HEK293 (cell line): ENCODE measurements around the gene BCKDHA.
A peak's percentile ranks its signal among the peaks of the same experiment; 100 is the strongest.

Experiments used
- BCL11A ChIP-seq: fragments of 450-650 bp; formaldehyde crosslinking; IDR thresholded peaks from 2 replicates; pipeline ENCODE4 v1.5.1; 2016; ENCODE audit warnings: low read depth, missing biosample characterization, missing genetic modification characterization
- EGR2 ChIP-seq: fragments of 450-650 bp; formaldehyde crosslinking; IDR thresholded peaks from 2 replicates; pipeline ENCODE4 v1.5.1; 2016; ENCODE audit warnings: low read depth, missing biosample characterization, missing genetic modification characterization
- KLF10 ChIP-seq: fragments of 450-650 bp; IDR thresholded peaks from 2 replicates; pipeline ENCODE4 v1.5.1; 2018; ENCODE audit warnings: missing biosample characterization, mild to moderate bottlenecking, missing genetic modification characterization
- KLF16 ChIP-seq: fragments of 450-650 bp; formaldehyde crosslinking; IDR thresholded peaks from 2 replicates; pipeline ENCODE4 v1.5.1; 2017; ENCODE audit warnings: missing biosample characterization, missing genetic modification characterization
- KLF9 ChIP-seq: fragments of 450-650 bp; formaldehyde crosslinking; IDR thresholded peaks from 2 replicates; pipeline ENCODE4 v1.5.1; 2016; ENCODE audit warnings: missing biosample characterization, missing genetic modification characterization, low read depth
- OSR2 ChIP-seq: fragments of 450-650 bp; formaldehyde crosslinking; IDR thresholded peaks from 2 replicates; pipeline ENCODE4 v1.5.1; 2016; ENCODE audit warnings: missing biosample characterization, missing genetic modification characterization
- REPIN1 ChIP-seq: fragments of 450-650 bp; formaldehyde crosslinking; IDR thresholded peaks from 2 replicates; pipeline ENCODE4 v1.5.1; 2017; ENCODE audit warnings: missing biosample characterization, missing genetic modification characterization, low read depth
- ZBTB10 ChIP-seq: fragments of 450-650 bp; formaldehyde crosslinking; IDR thresholded peaks from 2 replicates; pipeline ENCODE4 v1.5.1; 2016; ENCODE audit warnings: missing biosample characterization, missing genetic modification characterization
- ZBTB21 ChIP-seq: fragments of 450-650 bp; formaldehyde crosslinking; IDR thresholded peaks from 2 replicates; pipeline ENCODE4 v1.5.1; 2017; ENCODE audit warnings: missing biosample characterization, missing genetic modification characterization
- ZBTB6 ChIP-seq: fragments of 450-650 bp; formaldehyde crosslinking; IDR thresholded peaks from 2 replicates; pipeline ENCODE4 v1.5.1; 2017; ENCODE audit warnings: missing biosample characterization, missing genetic modification characterization
- ZBTB8A ChIP-seq: fragments of 450-650 bp; formaldehyde crosslinking; IDR thresholded peaks from 2 replicates; pipeline ENCODE4 v1.5.1; 2016; ENCODE audit warnings: missing biosample characterization, missing genetic modification characterization
- ZEB2 ChIP-seq: fragments of 450-650 bp; formaldehyde crosslinking; IDR thresholded peaks from 2 replicates; pipeline ENCODE4 v1.5.1; 2016; ENCODE audit warnings: missing biosample characterization, missing genetic modification characterization
- ZNF138 ChIP-seq: fragments of 450-650 bp; formaldehyde crosslinking; IDR thresholded peaks from 2 replicates; pipeline ENCODE4 v1.5.1; 2016; ENCODE audit warnings: missing biosample characterization, missing genetic modification characterization, borderline replicate concordance
- ZNF16 ChIP-seq: fragments of 450-650 bp; formaldehyde crosslinking; IDR thresholded peaks from 2 replicates; pipeline ENCODE4 v1.5.1; 2016; ENCODE audit warnings: low read depth, missing biosample characterization, missing genetic modification characterization
- ZNF18 ChIP-seq: fragments of 450-650 bp; formaldehyde crosslinking; IDR thresholded peaks from 2 replicates; pipeline ENCODE4 v1.5.1; 2016; ENCODE audit warnings: missing biosample characterization, missing genetic modification characterization
- ZNF202 ChIP-seq: fragments of 450-650 bp; formaldehyde crosslinking; IDR thresholded peaks from 2 replicates; pipeline ENCODE4 v1.5.1; 2016; ENCODE audit warnings: missing biosample characterization, missing genetic modification characterization, borderline replicate concordance
- ZNF214 ChIP-seq: fragments of 450-650 bp; formaldehyde crosslinking; IDR thresholded peaks from 2 replicates; pipeline ENCODE4 v1.5.1; 2017; ENCODE audit warnings: missing biosample characterization, mild to moderate bottlenecking, missing genetic modification characterization, borderline replicate concordance
- ZNF26 ChIP-seq: fragments of 450-650 bp; formaldehyde crosslinking; IDR thresholded peaks from 2 replicates; pipeline ENCODE4 v1.5.1; 2016; ENCODE audit warnings: missing biosample characterization, missing genetic modification characterization
- ZNF311 ChIP-seq: fragments of 450-650 bp; formaldehyde crosslinking; IDR thresholded peaks from 2 replicates; pipeline ENCODE4 v1.5.1; 2017; ENCODE audit warnings: missing biosample characterization, missing genetic modification characterization, borderline replicate concordance
- ZNF394 ChIP-seq: fragments of 450-650 bp; formaldehyde crosslinking; IDR thresholded peaks from 2 replicates; pipeline ENCODE4 v1.5.1; 2016; ENCODE audit warnings: missing biosample characterization, missing genetic modification characterization, mild to moderate bottlenecking, moderate library complexity, borderline replicate concordance
- ZNF398 ChIP-seq: fragments of 450-650 bp; formaldehyde crosslinking; IDR thresholded peaks from 2 replicates; pipeline ENCODE4 v1.5.1; 2017; ENCODE audit warnings: missing biosample characterization, missing genetic modification characterization
- ZNF416 ChIP-seq: fragments of 450-650 bp; formaldehyde crosslinking; IDR thresholded peaks from 2 replicates; pipeline ENCODE4 v1.5.1; 2016; ENCODE audit warnings: missing biosample characterization, missing genetic modification characterization
- ZNF529 ChIP-seq: fragments of 450-650 bp; formaldehyde crosslinking; IDR thresholded peaks from 2 replicates; pipeline ENCODE4 v1.5.1; 2017; ENCODE audit warnings: missing genetic modification characterization, missing biosample characterization; ENCODE audit not compliant: insufficient replicate concordance
- ZNF626 ChIP-seq: fragments of 450-650 bp; sonication (Bioruptor Pico); formaldehyde crosslinking; IDR thresholded peaks from 2 replicates; pipeline ENCODE4 v1.5.1; 2018; ENCODE audit warnings: missing biosample characterization, missing genetic modification characterization, inconsistent platforms
- ZNF639 ChIP-seq: fragments of 450-650 bp; formaldehyde crosslinking; IDR thresholded peaks from 2 replicates; pipeline ENCODE4 v1.5.1; 2016; ENCODE audit warnings: missing biosample characterization, missing genetic modification characterization
- ZNF692 ChIP-seq: fragments of 450-650 bp; formaldehyde crosslinking; IDR thresholded peaks from 2 replicates; pipeline ENCODE4 v1.5.1; 2016; ENCODE audit warnings: missing biosample characterization, missing genetic modification characterization
- ZNF837 ChIP-seq: fragments of 450-650 bp; formaldehyde crosslinking; IDR thresholded peaks from 2 replicates; pipeline ENCODE4 v1.5.1; 2016; ENCODE audit warnings: missing biosample characterization, missing genetic modification characterization
- ZSCAN4 ChIP-seq: fragments of 450-650 bp; formaldehyde crosslinking; IDR thresholded peaks from 2 replicates; pipeline ENCODE4 v1.5.1; 2017; ENCODE audit warnings: missing biosample characterization, missing genetic modification characterization

BCKDHA gene

GRCh38 chr19:41376998-41377365, 20.6 kb upstream of the BCKDHA start (continued):
- TF ChIP-seq ZNF138 (no peak), ZNF837 (tag by site-specific recombination) (no peak), ZNF18 (tag by site-specific recombination) (no peak), ZNF529 (tag by site-specific recombination) (no peak), ZNF398 (tag by site-specific recombination) (no peak), ZBTB21 (tag by site-specific recombination) (0 out of 2 replicates have a peak, but pooled peaks have one; percentile 43), ZBTB8A (tag by site-specific recombination) (no peak), ZBTB6 (tag by site-specific recombination) (no peak), REPIN1 (no peak), ZNF639 (tag by site-specific recombination) (no peak), OSR2 (tag by site-specific recombination) (no peak), ZNF692 (no peak), ZSCAN4 (tag by site-specific recombination) (peak; percentile 56; the same call in 1 of the 2 replicates), ZNF214 (no peak), ZNF16 (tag by site-specific recombination) (no peak), ZNF311 (tag by site-specific recombination) (no peak), ZNF416 (tag by site-specific recombination) (no peak), BCL11A (no peak), KLF10 (tag by site-specific recombination) (no peak), ZEB2 (0 out of 2 replicates have a peak, but pooled peaks have one; percentile 14), ZNF626 (tag by site-specific recombination) (no peak), ZNF394 (tag by site-specific recombination) (no peak), ZNF202 (tag by site-specific recombination) (no peak), ZBTB10 (tag by site-specific recombination) (peak; percentile 70), EGR2 (tag by site-specific recombination) (peak; percentile 100), ZNF26 (no peak), KLF16 (no peak), KLF9 (no peak)
